HG02884 (cell line): ENCODE measurements around the gene TDRD9.

Experiments
- ATAC-seq: cut with Tn5 transposase; IDR thresholded peaks from one replicate; pipeline ENCODE4 v1.9.1; 2021; ENCODE audit warnings: mild to moderate bottlenecking, moderate library complexity; ENCODE audit not compliant: unreplicated experiment

TDRD9 gene

DNA sequence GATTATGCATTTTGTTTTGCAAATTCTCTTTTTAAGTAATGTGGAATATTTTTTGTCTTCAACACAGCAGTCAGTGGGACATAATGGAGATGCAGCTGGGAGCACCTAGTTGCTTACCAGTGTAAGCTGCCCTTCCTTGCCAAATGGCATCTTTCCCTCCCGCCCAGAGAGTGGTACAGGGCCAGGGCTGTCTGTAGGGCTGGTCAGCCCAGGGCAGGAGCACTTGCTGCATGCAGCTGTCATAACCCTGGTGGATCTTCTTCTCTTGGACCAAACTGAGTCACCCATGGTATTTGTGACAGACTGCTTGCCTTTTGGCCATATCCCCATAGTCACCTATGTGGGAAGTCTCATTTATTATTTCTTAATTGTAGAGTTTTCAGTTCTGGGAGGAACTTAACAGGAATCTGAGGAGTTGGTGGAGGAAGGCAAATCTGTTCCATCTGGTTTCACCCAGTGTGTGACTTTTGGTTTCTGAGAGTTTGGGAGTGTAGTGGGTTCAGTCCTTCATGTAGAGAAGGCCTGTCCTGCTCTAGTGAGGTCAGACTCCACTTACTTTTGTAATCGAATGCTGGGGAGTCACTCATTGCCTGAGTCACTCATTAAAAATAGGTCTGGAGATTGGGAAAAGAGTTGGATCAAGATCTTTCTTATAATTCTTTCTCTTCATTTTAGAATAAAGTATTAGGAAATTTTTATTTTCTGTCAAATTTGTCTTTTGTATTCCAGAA is 95.2 kb downstream of the TDRD9 start:
- ATAC-seq = no peak

DNA sequence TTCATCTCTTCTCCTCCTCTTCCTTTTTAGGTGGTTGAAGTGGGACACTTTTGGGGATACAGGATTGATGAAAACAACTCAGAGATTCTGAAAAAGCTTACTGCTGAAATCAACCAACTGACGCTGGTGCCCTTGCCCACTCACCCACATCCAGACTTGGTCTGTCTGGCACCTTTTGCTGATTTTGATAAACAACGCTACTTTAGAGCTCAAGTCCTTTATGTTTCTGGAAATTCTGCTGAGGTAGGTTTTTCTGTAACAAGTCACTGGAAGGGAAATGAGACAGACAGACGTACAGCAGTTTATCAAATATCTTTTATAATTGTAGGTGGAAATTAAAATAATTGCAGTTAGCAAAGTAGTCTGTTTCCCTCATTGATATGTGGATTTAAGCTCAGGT is 97.3 kb downstream of the TDRD9 start:
- no peak for ATAC-seq

DNA sequence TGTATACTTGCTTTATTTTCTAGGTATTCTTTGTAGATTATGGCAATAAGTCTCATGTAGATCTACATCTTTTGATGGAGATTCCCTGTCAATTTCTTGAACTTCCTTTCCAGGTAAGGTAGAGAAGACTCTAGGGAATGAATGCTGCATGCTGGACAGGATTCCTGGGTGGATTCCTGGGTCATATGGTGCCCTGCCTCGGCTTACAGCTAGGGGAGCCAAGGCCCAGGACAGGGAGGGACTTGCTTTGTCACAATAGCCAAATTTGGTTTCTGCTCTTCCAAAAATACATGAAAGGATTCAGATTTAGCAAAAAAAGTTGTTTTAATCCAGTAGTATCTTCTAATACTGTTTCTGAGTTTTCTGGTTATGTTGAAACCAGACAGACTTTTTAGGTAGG is 97.8 kb downstream of the TDRD9 start:
- ATAC-seq = no peak

DNA sequence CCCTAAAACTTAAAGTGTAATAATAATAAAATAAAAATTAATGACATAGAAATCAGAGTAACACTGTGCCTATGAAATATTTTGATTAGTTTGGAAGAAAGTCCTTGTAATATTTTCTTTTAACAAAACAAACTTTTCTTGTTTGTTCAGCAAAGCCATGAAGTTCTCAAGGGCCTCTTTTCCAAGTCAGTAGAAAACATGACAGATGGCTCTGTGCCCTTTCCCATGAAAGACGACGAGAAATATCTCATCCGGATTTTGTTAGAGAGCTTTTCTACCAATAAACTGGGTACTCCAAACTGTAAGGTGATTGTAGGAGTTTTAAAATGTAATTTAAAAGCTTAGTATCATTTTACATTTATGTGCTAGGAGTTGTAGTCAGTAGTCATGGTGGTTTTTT is 102.7 kb downstream of the TDRD9 start:
- ATAC-seq = no peak

DNA sequence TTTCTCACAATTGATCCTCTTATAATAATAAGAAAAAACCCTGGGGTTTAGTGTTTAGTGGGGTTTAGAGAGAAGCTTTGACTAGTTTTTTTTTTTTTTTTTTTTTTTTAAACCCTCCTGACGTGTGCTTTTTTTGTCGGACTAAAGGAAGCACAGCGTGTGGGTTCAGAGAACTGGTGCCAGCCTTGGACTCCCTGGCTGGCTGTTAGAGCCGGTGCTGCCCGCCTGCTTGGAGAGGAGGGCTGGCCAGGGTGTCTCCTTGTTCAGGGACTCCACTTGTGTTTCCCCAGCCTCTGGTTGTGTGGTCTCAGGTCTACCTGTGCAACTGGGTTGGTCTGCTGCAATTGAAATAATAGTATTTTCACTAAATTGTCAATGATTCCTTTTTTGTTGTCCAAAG is 103.1 kb downstream of the TDRD9 start:
- no peak for ATAC-seq

DNA sequence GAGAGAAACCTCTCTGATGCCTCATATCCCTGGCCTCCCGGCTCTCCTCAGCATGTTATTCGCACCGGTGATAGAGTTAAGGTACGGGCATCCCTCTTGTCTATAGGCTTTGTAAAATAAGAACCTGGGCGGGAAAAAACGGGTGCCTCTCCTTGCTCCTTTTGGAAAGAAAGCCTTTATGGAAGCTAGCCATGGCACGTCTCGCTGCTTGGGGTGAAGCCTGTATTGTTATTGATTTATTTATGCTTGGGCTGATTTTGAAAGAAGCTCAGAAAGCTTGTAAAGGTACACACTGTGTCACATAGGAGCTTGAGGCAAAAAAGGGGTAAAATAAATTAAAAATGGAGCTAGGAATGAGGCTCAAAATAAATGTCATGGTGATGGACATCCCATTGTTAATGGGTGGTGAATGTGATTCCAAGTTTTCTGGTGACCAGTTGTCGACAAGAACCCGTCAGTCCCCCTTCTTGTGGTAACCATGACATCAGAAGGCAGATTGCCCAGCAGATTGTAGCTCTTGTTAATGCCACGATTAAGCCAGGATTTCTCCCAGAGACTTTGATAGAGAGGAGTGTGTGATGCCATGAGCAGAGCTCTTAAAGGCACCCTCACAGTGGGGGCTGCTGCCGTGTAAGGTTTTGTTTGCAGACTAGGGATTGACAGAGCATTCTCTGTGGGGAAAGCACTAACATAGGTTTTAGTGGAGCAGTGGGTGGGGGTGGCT is 106.9 kb downstream of the TDRD9 start:
- no peak for ATAC-seq

DNA sequence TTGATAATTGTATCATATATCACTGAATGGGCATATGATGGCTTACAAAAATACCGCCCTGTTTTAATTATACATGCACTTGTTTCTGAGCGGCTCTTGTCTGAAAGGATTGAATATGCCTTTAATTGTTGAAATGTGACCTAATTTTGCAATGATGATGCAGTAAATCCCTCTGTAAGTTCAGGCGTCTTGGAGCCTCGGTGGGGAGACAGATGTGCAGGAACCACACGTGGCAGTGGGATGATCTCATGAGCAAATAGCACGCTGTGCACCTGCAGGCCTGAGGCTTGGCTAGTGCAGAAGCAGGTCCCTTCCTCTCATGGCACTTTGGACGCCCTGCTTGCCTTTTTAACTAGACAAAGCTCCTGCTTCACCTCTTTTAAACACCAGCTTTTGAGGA is 108.0 kb downstream of the TDRD9 start:
- ATAC-seq = no peak

DNA sequence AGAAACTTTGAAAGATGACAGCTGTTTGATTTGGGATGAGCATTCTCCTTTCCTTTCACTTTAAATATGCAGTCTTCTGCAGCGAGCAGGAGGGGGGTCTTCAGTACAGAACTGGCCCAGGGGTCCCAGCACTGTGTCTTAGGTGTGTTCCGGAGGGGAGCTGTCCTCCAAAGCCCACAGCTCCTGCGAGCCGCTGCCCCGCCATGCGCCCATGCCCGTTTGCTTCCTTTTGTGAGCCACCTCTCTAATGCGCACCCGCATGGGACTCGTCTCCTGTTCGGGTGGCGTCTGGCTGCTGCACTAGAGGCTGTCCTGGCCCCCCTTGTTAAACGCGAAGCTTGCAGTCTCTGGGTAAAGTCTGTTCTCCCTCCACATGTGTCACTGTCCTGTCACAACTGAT is 108.8 kb downstream of the TDRD9 start:
- ATAC-seq = no peak

DNA sequence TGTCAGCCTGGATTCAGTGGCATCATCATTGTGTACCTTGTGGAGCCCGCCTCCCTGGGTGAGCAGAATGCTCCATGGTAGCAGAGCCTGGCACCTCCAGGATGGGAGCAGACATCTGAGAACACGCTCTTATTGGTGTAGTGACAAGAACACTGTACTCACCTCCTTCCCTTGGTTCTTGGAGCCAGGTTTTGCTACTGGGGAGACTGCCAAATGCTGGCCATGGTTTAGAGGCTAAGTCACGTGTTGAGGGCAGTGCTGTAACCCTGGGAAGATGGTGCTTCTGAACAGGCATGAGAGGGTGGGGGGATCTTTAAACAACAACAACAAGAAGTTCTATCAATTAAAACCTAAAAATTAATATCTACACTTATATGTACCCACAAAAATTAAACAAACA is 109.6 kb downstream of the TDRD9 start:
- ATAC-seq = no peak

DNA sequence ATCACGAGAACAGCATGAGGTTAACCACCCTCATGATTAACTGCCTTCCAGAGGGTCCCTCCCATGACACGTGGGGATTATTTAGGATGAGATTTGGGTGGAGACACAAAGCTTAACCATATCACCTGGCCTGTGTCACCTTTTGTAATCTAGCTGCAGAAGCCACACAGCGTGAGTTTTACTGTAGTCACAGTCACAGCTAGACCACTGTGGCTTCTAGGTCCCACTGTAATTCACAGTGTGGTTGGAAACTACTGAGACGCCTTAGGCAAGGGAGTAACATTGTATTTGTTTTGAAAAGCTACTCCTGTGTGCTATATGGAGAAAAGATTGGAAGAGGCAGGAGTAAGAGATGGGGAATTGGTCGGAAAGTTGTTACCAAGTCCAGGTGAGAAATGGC is 111.0 kb downstream of the TDRD9 start:
- ATAC-seq = no peak

DNA sequence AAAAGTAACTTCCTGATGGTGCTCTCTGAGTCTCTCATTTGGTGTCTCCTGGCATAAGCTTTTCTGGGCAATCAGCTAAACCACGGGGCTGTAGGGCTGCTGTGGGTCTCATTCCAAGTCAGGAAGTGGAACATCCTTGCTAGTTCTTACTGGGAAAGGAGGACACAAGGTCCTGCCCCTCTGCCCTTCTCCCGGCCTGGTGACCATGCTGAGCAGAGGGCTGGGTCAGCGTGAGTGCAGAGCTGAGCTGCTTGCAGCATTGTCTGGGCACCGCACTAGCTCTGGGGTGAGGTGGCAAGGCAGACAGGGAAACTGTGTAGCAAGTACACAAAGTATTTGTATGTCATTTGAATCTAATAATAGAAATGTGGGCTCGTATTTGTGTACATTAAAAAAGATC is 112.3 kb downstream of the TDRD9 start:
- ATAC-seq = no peak

DNA sequence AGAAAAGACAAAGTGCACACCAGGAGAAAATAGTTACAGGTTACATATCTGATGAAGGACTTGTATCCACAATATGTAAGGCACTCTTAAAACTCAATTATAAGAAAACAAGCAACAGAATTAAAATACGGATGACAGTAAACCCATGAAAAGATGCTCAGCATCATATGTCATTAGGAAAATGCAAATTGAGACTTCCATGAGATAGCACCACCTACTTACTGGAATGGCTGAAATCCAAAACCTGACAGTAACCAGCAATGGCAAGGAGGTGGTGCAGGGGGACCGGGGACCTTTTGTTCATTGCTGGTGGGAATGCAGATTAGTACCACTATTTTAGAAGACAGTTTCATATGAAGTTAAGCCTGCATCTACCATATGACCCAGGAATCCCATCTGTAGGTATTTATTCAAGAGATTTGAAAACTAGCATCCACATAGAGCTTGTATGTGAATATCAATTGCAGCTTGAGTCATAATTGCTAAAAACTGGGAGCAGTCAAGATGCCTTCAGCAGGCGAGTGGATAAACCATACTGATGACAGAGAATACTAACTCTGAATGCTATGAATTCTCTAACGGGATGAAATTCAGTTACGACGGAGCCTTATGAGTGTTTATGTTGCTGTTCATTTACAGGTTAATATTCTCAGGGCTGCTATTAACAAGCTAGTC is 113.3 kb downstream of the TDRD9 start:
- ATAC-seq = no peak

DNA sequence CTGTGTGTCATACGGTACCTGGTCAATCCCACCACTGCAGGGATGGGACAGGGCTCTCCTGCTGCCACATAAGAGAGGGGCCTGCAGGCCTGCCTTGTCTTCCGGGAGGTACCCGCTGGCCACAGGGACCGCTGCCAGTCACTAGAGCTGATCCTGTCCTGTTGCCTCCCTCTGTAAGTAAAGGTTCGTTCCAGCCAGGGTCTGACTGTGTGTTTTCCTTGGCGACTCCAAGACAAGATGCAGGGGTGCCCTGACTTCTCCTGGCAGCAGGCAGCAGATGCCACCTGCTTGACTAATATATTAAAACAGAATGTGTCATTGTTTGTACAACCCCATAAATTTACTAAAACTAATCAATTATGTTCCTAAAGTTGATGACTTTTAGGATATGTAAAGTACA is 115.8 kb downstream of the TDRD9 start:
- ATAC-seq = no peak

DNA sequence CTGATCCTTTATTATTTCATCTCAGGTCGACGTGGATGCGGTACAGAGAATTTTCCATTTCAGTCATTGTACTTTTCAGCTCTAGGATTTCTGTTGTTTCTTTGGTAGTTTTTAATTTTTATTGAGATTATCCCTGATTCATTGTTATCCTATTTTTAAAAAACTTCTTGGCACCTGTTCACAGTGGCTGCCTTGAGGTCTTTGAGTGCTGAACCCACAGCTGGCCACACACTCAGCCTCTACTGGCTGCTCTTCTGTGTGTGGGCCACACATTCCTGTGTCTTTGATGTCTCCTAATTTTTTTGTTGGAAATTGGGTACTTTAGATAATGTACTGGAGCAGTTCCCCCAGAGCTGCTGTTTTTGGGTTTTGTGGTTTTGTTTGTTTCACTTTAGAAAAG is 119.5 kb downstream of the TDRD9 start:
- ATAC-seq = no peak

DNA sequence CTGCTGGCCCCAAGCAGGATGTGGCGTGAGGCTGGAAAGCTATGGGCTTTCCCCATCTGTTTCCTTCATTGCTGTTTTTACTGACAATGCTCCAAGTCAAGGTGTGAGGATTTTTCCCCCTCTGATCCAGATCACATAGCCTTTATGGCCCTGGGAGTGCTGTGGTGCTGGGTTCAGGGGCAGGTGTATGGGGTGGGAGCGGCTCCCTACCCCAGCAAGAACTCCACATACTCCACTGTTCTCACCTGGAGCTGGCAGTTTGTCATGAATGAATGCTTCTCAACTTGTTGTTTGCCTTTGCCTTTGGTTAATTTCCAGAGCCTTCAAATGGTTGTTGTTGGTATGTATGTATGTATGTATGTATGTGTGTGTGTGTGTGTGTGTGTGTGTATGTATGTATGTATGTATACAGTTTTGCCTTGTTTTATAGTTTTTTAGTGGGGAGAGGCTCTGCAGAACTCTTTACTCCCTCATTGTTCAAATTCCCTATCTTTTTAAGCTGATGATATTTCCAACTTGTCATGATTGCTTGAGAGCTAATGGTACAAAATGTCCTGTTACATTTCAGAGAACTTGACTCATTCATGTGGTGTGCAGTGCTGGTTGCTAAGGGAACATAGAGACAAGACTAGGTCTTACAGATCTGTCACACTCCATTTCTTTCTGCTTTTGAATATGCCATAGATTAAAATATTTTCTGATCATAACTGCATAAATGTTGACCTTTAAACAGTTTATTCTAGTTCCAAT is 120.7 kb downstream of the TDRD9 start:
- ATAC-seq = no peak

DNA sequence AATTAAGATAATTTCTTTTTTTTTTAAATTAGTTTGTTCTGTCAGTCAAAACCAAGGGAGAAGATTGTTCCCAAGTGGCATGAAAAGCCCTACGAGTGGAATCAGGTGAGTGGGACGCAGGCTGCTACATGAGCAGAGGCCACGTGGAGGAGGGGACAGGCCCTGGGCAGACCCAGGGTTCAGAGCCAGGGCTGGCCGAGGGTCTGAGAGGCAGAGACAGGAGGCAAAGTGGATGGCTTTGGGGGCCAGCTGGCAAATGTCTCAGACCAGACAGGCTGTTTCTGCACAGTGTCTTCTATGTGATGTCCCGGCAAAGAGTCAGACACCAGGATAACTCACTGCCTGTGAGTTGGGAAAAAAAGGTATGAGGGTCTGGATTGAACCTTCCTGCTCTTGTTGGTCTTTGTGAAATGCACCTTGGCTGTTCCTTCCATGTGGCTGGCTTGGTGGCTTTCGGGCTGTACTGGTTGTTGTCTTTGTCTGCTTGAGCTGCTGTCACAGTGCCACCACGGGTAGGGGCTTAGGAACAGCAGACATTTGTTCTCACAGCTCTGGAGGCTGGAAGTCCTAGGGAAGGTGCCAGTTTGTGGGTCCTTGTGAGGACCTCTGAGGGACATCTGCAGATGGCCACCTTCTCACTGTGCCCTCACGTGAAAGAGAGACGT is 121.5 kb downstream of the TDRD9 start:
- no peak for ATAC-seq

DNA sequence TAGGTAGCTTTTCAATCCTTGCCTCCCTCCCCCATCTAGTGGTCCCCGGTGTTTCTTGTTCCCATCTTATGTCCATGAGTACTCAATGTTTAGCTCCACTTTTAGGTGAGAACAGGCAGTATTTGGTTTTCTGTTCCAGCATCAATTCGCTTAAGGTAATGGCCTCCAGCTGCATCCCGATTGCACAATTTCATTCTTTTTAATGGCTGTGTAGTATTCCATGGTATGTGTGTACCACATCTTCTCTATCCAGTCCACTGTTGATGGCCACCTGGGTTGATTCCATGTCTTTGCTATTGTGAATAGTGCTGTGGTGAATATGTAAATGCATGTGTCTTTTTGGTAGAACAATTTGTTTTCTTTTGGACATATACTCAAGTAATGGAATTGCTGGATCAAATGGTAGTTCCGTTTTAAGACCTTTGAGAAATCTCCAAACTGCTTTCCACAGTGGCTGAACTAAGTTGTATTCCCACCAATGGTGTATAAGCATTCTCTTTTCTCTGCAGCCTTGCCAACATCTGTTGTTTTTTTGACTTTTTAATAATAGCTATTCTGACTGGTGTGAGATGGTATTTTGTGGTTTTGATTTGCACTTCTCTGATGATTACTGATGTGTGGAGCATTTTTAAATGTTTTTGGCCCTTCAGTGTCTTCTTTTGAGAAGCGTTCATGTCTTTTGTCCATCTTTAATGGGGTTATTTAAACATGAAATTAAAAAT is 123.0 kb downstream of the TDRD9 start:
- no peak for ATAC-seq

DNA sequence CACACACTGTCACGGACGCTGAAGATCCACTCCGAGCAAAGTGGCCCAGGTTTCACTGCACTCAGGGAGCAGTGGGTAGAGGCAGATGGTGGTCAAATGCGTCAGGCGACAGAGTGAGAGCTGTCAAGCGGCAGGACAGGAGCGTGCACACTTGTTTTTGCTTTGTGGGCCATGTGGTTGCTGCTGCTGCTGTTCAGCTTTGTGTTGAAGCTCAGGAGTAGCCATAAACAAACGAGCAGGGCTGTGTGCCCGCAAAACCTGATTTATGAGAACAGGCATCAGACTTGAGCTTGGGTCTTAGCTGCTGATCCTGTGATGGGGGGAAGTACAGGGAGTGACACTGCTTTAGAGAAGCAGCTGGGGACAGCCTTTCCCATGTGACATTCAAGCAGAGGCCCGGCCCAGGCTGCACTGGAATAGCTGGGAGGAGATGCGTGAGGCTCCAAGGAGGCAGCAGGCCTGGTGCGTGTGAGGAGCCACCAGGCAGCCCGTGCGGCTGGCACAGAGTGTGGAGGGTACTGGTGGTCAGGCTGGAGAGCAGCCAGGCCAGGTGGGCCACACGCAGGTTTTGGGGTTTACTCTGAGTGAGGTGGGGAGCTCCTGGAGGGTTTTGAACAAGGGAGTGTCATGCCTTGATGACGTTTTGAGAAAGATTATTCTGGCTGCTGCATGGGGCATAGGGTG is 126.1 kb downstream of the TDRD9 start:
- ATAC-seq = no peak

DNA sequence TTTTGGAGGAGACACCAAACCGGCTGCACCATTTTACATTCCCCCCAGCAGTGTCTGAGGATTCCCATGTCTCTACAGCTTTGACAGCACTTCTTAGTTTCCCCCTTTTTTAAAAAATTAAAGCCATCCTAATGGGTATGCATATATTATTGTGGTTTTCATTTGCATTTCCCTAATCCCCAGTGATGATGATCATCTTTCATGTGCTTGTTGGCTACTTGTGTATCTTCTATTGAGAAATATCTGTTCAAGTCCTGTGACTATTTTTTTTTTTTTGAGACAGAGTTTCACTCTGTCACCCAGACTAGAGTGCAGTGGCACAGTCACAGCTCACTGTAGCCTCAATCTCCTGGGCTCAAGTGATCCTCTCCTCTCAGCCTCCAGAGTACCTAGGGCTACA is 134.0 kb downstream of the TDRD9 start:
- ATAC-seq = no peak

DNA sequence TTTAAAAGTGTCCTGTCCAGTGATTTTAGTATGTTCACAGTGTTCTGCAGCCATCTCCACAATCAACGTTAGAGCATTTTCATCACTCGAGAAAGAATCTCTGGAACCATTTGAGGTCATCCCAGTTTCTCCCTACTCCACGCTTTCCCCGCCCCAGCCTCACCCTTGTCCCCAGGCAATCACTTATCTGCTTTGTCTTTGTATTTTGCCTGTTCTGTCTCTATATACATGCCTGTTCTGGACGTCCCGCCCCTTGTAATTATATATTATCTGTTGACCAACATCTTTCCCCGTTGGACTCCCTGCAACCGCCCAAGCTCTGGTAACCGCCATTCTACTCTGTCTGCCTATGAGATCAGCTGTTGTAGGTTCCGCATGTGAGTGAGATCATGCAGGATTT is 135.7 kb downstream of the TDRD9 start:
- ATAC-seq = no peak
